Vagina (tissue), 2 donors: Measurements from ENCODE around the gene CCDC9.

Experiments
- POLR2A ChIP-seq, 2 donors: fragments of 450-650 bp; IDR thresholded peaks; one replicate each; pipeline ENCODE4 v1.6.1; 2017; ENCODE audit warnings: antibody characterized with exemption in 2 of 2, mild to moderate bottlenecking in 2 of 2, moderate library complexity in 2 of 2
- POLR2AphosphoS5 ChIP-seq, 2 donors: sonication (generic); formaldehyde crosslinking; IDR thresholded peaks; one replicate each; pipeline ENCODE4 v1.9.0; 2017; ENCODE audit warnings: antibody characterized with exemption in 2 of 2, mild to moderate bottlenecking in 2 of 2, low read depth in 1 of 2; ENCODE audit not compliant: insufficient read depth in 1 of 2
- TF ChIP-seq, protein P1 (sequence below), 3 experiments: fragments of 450-650 bp in 2 of 3; fragments of 200-600 bp in 1 of 3; sonication (generic) in 1 of 3; IDR thresholded peaks; one replicate each; pipeline ENCODE4 v1.5.1; 2017 to 2019; ENCODE audit warnings: antibody characterized with exemption in 3 of 3, mild to moderate bottlenecking in 2 of 3, moderate library complexity in 2 of 3

DNA sequence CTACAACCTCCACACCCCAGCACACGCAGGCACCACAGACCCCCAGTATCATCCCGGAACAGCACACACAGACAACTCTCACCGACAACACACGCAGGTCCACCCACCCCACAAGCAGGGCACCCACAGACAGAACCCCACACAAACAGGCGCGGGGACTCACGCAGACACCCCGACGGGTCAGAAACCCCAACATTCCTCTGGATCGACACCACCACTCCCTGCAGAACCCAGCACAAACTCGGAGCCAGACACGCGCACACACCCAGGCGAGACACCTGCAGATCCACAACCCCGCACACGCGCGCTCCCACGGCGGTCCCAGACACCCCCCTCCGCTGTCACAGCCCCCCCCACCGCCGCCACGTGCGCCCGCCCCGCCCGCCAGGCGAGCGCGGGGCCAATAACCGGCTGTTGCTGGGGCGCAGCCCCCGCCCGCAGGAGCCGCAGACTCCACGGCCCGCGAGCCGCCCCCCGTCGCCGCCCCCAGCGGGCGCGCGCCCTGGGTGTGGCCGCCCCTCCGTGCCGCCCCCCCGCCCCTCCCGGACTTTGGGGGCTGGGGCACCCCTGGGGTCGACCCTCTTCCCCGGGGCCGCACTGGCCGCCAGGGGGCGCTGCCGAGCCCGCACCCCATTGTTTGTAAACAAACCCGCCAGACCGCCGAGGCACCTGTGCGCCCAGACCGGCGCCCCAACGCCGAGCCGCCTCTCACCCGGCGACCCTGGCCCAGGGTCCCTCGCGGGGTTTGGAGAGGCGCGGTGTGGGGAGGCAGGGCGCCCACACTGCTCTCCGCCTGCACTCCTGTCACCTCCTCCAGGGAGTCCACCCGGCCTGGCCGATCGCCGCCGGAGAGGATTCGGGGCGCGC is 26.0 kb upstream of the CCDC9 start:
- TF ChIP-seq, protein P1, sequence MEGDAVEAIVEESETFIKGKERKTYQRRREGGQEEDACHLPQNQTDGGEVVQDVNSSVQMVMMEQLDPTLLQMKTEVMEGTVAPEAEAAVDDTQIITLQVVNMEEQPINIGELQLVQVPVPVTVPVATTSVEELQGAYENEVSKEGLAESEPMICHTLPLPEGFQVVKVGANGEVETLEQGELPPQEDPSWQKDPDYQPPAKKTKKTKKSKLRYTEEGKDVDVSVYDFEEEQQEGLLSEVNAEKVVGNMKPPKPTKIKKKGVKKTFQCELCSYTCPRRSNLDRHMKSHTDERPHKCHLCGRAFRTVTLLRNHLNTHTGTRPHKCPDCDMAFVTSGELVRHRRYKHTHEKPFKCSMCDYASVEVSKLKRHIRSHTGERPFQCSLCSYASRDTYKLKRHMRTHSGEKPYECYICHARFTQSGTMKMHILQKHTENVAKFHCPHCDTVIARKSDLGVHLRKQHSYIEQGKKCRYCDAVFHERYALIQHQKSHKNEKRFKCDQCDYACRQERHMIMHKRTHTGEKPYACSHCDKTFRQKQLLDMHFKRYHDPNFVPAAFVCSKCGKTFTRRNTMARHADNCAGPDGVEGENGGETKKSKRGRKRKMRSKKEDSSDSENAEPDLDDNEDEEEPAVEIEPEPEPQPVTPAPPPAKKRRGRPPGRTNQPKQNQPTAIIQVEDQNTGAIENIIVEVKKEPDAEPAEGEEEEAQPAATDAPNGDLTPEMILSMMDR (IDR thresholded peaks at IDR 0.05) = peak; percentile 57 to 81 (median 69)
- TF ChIP-seq POLR2AphosphoS5 (IDR thresholded peaks at IDR 0.05; ENCODE audit: insufficient read depth in 1 of 2, low read depth in 1 of 2) (no peak), POLR2A (IDR thresholded peaks at IDR 0.05) (no peak)
